Loucy (cell line): ENCODE results near the gene CPSF4L.

ENCODE experiments used
- EZH2phosphoT487 ChIP-seq: fragments of 200-600 bp; IDR thresholded peaks from 2 replicates; pipeline ENCODE4 v1.6.1; 2018; ENCODE audit warnings: antibody characterized with exemption, mild to moderate bottlenecking, moderate library complexity, borderline replicate concordance
- TF ChIP-seq, protein P1 (sequence below): fragments of 200-600 bp; sonication (generic); conservative IDR thresholded peaks from 2 replicates; pipeline ENCODE4 v1.5.1; 2014; ENCODE audit warnings: mild to moderate bottlenecking, antibody characterized with exemption, low read length

DNA sequence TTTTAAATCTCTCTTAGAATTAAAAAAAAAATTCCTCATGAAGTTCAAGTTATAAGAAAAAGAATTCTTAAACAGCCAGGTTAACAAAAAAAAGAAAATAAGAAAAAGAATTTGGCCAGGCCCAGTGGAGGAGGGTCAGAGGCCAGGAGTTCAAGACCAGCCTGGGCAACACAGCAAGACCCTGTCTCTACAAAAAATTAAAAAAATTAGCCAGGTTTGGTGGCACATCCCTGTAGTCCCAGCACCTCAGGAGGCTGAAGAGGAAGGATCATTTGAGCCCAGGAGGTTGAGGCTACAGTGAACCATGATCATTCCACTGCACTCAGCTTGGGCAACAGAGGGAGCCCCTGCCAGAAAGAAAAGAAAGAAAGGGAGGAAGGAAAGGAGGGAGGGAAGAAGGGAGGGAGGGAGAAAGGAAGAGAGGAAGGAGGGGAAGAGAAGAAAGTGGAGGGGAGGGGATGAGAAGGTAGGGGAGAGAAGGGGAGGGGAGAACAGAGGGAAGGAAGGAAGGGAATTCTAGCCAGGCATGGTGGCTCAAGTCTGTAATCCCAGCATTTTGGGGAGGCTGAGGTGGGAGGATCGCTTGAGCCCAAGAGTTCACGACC is 38.0 kb downstream of the CPSF4L start:
- TF ChIP-seq, protein P1, sequence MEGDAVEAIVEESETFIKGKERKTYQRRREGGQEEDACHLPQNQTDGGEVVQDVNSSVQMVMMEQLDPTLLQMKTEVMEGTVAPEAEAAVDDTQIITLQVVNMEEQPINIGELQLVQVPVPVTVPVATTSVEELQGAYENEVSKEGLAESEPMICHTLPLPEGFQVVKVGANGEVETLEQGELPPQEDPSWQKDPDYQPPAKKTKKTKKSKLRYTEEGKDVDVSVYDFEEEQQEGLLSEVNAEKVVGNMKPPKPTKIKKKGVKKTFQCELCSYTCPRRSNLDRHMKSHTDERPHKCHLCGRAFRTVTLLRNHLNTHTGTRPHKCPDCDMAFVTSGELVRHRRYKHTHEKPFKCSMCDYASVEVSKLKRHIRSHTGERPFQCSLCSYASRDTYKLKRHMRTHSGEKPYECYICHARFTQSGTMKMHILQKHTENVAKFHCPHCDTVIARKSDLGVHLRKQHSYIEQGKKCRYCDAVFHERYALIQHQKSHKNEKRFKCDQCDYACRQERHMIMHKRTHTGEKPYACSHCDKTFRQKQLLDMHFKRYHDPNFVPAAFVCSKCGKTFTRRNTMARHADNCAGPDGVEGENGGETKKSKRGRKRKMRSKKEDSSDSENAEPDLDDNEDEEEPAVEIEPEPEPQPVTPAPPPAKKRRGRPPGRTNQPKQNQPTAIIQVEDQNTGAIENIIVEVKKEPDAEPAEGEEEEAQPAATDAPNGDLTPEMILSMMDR, result no peak
- no peak for TF ChIP-seq EZH2phosphoT487
